ENCODE measurements around the gene PAPPA2. TPM values are rescaled to one million over a fixed set of nuclear protein-coding genes. Genes with fewer than 3 reads are reported as not detected.

The PAPPA2 gene
- total RNA-seq, 2 experiments from 2014 or later, result 0.27 to 0.28 TPM

- Mint-ChIP-seq H3K27me3 (no peaks in the 10 kb centered on the region), H3K27ac (no peak overlapping the region), H3K4me1 (no peaks in the 10 kb centered on the region), H3K9me3 (ENCODE audit: low read depth) (no peaks in the 10 kb centered on the region), H3K4me3 (no peak overlapping the region), H3K36me3 (ENCODE audit: low read depth) (no peaks in the 10 kb centered on the region)
- ChIA-PET POLR2A (no interaction called here), CTCF (interaction anchor here (0.5 kb wide), 1 partner anchor 18 kb away, joined by 3 read pairs; no protein-coding TSS in a partner anchor)
- intact Hi-C loops (cut with DNase I, micrococcal nuclease), result no loop called here
- ATAC-seq (no peak), DNase-seq (no peak)
Measured at GRCh38 chr1:176576670-176577069, 113.7 kb downstream of the PAPPA2 start.

GRCh38 chr1:176577646-176578197 is 114.7 kb downstream of the PAPPA2 start:
- no peaks in the 10 kb centered on the region for H3K4me1 Mint-ChIP-seq

GRCh38 chr1:176579087-176579486 is 116.1 kb downstream of the PAPPA2 start:
- H3K4me1 Mint-ChIP-seq, result no peaks in the 10 kb centered on the region
- ATAC-seq (no peak), DNase-seq (no peak)
- no peaks in the 10 kb centered on the region for H3K9me3 Mint-ChIP-seq (ENCODE audit: low read depth)
- no peaks in the 10 kb centered on the region for H3K36me3 Mint-ChIP-seq (ENCODE audit: low read depth)
- ChIA-PET CTCF (no interaction called here), POLR2A (no interaction called here)
- H3K4me3 Mint-ChIP-seq, result no peak overlapping the region
- H3K27me3 Mint-ChIP-seq, result no peaks in the 10 kb centered on the region
- H3K27ac Mint-ChIP-seq, result no peak overlapping the region
- intact Hi-C loops (cut with DNase I, micrococcal nuclease), result no loop called here

More at GRCh38 chr1:176577646-176578197, 114.7 kb downstream of the PAPPA2 start:
- no peaks in the 10 kb centered on the region for H3K27me3 Mint-ChIP-seq
- no peak overlapping the region for H3K4me3 Mint-ChIP-seq
- H3K36me3 Mint-ChIP-seq (ENCODE audit: low read depth), result no peaks in the 10 kb centered on the region
- intact Hi-C loops (cut with DNase I, micrococcal nuclease), result no loop called here
- ATAC-seq (no peak), DNase-seq (no peak)
- no peak overlapping the region for H3K27ac Mint-ChIP-seq
- CTCF ChIA-PET, result no interaction called here
- POLR2A ChIA-PET, result no interaction called here
- H3K9me3 Mint-ChIP-seq (ENCODE audit: low read depth), result no peaks in the 10 kb centered on the region

GRCh38 chr1:176595217-176595616 is 132.2 kb downstream of the PAPPA2 start:
- CTCF ChIA-PET, result no interaction called here

GRCh38 chr1:176601348-176601747 is 138.4 kb downstream of the PAPPA2 start:
- ATAC-seq (no peak), DNase-seq (no peak)
- H3K27me3 Mint-ChIP-seq, result no peaks in the 10 kb centered on the region
- ChIA-PET POLR2A (no interaction called here), CTCF (no interaction called here)
- no peak overlapping the region for H3K4me3 Mint-ChIP-seq
- H3K9me3 Mint-ChIP-seq (ENCODE audit: low read depth), result no peaks in the 10 kb centered on the region
- H3K4me1 Mint-ChIP-seq, result no peaks in the 10 kb centered on the region
- no peak overlapping the region for H3K27ac Mint-ChIP-seq
- H3K36me3 Mint-ChIP-seq (ENCODE audit: low read depth), result no peaks in the 10 kb centered on the region
- intact Hi-C loops (cut with DNase I, micrococcal nuclease), result no loop called here

More at GRCh38 chr1:176595217-176595616, 132.2 kb downstream of the PAPPA2 start:
- no peak overlapping the region for H3K27ac Mint-ChIP-seq
- H3K4me3 Mint-ChIP-seq, result no peak overlapping the region
- H3K27me3 Mint-ChIP-seq, result no peaks in the 10 kb centered on the region
- ATAC-seq, result no peak
- no peaks in the 10 kb centered on the region for H3K9me3 Mint-ChIP-seq (ENCODE audit: low read depth)
- H3K36me3 Mint-ChIP-seq (ENCODE audit: low read depth), result no peaks in the 10 kb centered on the region
- intact Hi-C loops (cut with DNase I, micrococcal nuclease), result no loop called here
- H3K4me1 Mint-ChIP-seq, result no peaks in the 10 kb centered on the region
- POLR2A ChIA-PET, result no interaction called here
- no peak for DNase-seq

- H3K27me3 Mint-ChIP-seq, result no peaks in the 10 kb centered on the region
- intact Hi-C loops (cut with DNase I, micrococcal nuclease), result no loop called here
- H3K36me3 Mint-ChIP-seq (ENCODE audit: low read depth), result no peaks in the 10 kb centered on the region
- H3K4me1 Mint-ChIP-seq, result no peaks in the 10 kb centered on the region
- DNase-seq (no peak), ATAC-seq (no peak)
- ChIA-PET CTCF (no interaction called here), POLR2A (no interaction called here)
- H3K27ac Mint-ChIP-seq, result no peak overlapping the region
- no peaks in the 10 kb centered on the region for H3K9me3 Mint-ChIP-seq (ENCODE audit: low read depth)
- no peak overlapping the region for H3K4me3 Mint-ChIP-seq
Measured at GRCh38 chr1:176602388-176603004, 139.5 kb downstream of the PAPPA2 start.

GRCh38 chr1:176603696-176604095 is 140.7 kb downstream of the PAPPA2 start:
- CTCF ChIA-PET, result no interaction called here
- ATAC-seq (no peak), DNase-seq (no peak)
- no peaks in the 10 kb centered on the region for H3K4me1 Mint-ChIP-seq
- no peak overlapping the region for H3K4me3 Mint-ChIP-seq
- H3K36me3 Mint-ChIP-seq (ENCODE audit: low read depth), result no peaks in the 10 kb centered on the region
- POLR2A ChIA-PET, result no interaction called here
- no peak overlapping the region for H3K27ac Mint-ChIP-seq
- intact Hi-C loops (cut with DNase I, micrococcal nuclease), result no loop called here
- no peaks in the 10 kb centered on the region for H3K27me3 Mint-ChIP-seq
- H3K9me3 Mint-ChIP-seq (ENCODE audit: low read depth), result no peaks in the 10 kb centered on the region

GRCh38 chr1:176604461-176604860 is 141.5 kb downstream of the PAPPA2 start:
- Mint-ChIP-seq H3K4me3 (no peak overlapping the region), H3K9me3 (ENCODE audit: low read depth) (no peaks in the 10 kb centered on the region), H3K4me1 (no peaks in the 10 kb centered on the region), H3K36me3 (ENCODE audit: low read depth) (no peaks in the 10 kb centered on the region), H3K27ac (no peak overlapping the region), H3K27me3 (peaks cover 3% of the 10 kb centered on the region)
- POLR2A ChIA-PET, result no interaction called here
- intact Hi-C loops (cut with DNase I, micrococcal nuclease), result no loop called here
- CTCF ChIA-PET, result no interaction called here
- DNase-seq, result no peak
- ATAC-seq, result no peak

GRCh38 chr1:176605176-176605575 is 142.2 kb downstream of the PAPPA2 start:
- H3K4me1 Mint-ChIP-seq, result no peaks in the 10 kb centered on the region
- peaks cover 3% of the 10 kb centered on the region for H3K27me3 Mint-ChIP-seq
- no peak overlapping the region for H3K4me3 Mint-ChIP-seq
- H3K27ac Mint-ChIP-seq, result no peak overlapping the region
- CTCF ChIA-PET, result no interaction called here
- DNase-seq (no peak), ATAC-seq (no peak)
- H3K9me3 Mint-ChIP-seq (ENCODE audit: low read depth), result no peaks in the 10 kb centered on the region
- intact Hi-C loops (cut with DNase I, micrococcal nuclease), result no loop called here
- H3K36me3 Mint-ChIP-seq (ENCODE audit: low read depth), result no peaks in the 10 kb centered on the region
- POLR2A ChIA-PET, result no interaction called here

GRCh38 chr1:176609556-176610408 is 146.8 kb downstream of the PAPPA2 start:
- H3K36me3 Mint-ChIP-seq (ENCODE audit: low read depth), result no peaks in the 10 kb centered on the region
- no peak overlapping the region for H3K27ac Mint-ChIP-seq
- H3K27me3 Mint-ChIP-seq, result peaks cover 3% of the 10 kb centered on the region
- DNase-seq, result no peak
- CTCF ChIA-PET, result no interaction called here
- intact Hi-C loops (cut with DNase I, micrococcal nuclease), result no loop called here
- POLR2A ChIA-PET, result interaction anchor here (0.5 kb wide), 1 partner anchor 865 kb away, joined by 5 read pairs; no protein-coding TSS in a partner anchor
- no peak for ATAC-seq
- peaks cover 2% of the 10 kb centered on the region for H3K9me3 Mint-ChIP-seq (ENCODE audit: low read depth)
- H3K4me1 Mint-ChIP-seq, result no peaks in the 10 kb centered on the region
- no peak overlapping the region for H3K4me3 Mint-ChIP-seq

GRCh38 chr1:176612791-176613190 is 149.8 kb downstream of the PAPPA2 start:
- POLR2A ChIA-PET, result interaction anchor here (0.7 kb wide), 1 partner anchor 15 kb away, joined by 3 read pairs; no protein-coding TSS in a partner anchor
- H3K27ac Mint-ChIP-seq, result no peak overlapping the region
- peaks cover 2% of the 10 kb centered on the region for H3K9me3 Mint-ChIP-seq (ENCODE audit: low read depth)
- CTCF ChIA-PET, result no interaction called here
- H3K4me3 Mint-ChIP-seq, result no peak overlapping the region
- intact Hi-C loops (cut with DNase I, micrococcal nuclease), result no loop called here
- H3K4me1 Mint-ChIP-seq, result no peaks in the 10 kb centered on the region
- DNase-seq (no peak), ATAC-seq (no peak)
- H3K27me3 Mint-ChIP-seq, result peaks cover 3% of the 10 kb centered on the region
- H3K36me3 Mint-ChIP-seq (ENCODE audit: low read depth), result no peaks in the 10 kb centered on the region

- ChIA-PET POLR2A (no interaction called here), CTCF (interaction anchor here (1.0 kb wide), 1 partner anchor 33 kb away, joined by 3 read pairs; no protein-coding TSS in a partner anchor)
- no peaks in the 10 kb centered on the region for H3K4me1 Mint-ChIP-seq
- H3K36me3 Mint-ChIP-seq (ENCODE audit: low read depth), result no peaks in the 10 kb centered on the region
- H3K27ac Mint-ChIP-seq, result no peak overlapping the region
- ATAC-seq, result no peak
- H3K27me3 Mint-ChIP-seq, result no peaks in the 10 kb centered on the region
- intact Hi-C loops (cut with DNase I, micrococcal nuclease), result no loop called here
- DNase-seq, result no peak
- H3K4me3 Mint-ChIP-seq, result no peak overlapping the region
- H3K9me3 Mint-ChIP-seq (ENCODE audit: low read depth), result peaks cover 1% of the 10 kb centered on the region
Measured at GRCh38 chr1:176617881-176618280, 154.9 kb downstream of the PAPPA2 start.
